Colon (tissue), 2 donors: ENCODE data around the gene DLD.
"Not testable (repeated sequence)": the region's sequence is repeated elsewhere in the genome, so short reads cannot be mapped to it uniquely, and the experiment has no call there.

ENCODE experiments used
- FAIRE-seq: peaks from 2 replicates; lab custom pipeline; 2012; peaks lifted over from hg19 to GRCh38; lab: Jason Lieb, UNC
- donor health status: control.
- donor health status: control.

DLD gene, protein sequence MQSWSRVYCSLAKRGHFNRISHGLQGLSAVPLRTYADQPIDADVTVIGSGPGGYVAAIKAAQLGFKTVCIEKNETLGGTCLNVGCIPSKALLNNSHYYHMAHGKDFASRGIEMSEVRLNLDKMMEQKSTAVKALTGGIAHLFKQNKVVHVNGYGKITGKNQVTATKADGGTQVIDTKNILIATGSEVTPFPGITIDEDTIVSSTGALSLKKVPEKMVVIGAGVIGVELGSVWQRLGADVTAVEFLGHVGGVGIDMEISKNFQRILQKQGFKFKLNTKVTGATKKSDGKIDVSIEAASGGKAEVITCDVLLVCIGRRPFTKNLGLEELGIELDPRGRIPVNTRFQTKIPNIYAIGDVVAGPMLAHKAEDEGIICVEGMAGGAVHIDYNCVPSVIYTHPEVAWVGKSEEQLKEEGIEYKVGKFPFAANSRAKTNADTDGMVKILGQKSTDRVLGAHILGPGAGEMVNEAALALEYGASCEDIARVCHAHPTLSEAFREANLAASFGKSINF

DNA sequence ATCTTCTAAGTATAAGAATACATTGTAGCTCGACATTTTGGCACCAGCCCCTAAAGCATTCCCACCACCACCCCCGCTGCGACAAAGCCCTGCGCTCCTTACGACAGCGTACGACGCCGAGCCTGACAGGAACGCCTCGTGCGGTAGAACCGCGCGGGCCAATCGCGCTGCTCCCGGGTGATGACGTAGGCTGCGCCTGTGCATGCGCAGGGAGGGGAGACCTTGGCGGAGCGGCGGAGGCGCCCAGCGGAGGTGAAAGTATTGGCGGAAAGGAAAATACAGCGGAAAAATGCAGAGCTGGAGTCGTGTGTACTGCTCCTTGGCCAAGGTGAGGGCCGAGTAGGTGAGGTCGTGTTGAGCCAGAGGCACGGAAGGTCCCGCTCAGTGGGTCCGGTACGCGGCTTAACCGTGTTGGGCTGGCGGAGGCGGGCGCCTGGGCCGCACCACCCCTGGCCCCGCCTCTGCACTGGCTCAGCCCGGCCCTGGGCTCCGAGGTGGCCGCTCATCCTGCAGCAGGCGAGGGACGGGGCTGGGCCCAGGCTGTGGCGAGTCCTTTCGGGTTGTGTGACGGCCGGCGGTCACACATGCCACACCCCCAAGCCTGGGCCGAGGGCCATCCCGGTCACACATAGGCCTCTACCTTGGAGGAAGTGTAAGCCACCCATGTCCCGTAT lies at the start of gene DLD:
Gene DLD, plus strand, starts transcription at position 222 of the 674 bp plus-strand sequence. Its CDS starts 68 bp downstream, at position 290.
- no peak for FAIRE-seq

DNA sequence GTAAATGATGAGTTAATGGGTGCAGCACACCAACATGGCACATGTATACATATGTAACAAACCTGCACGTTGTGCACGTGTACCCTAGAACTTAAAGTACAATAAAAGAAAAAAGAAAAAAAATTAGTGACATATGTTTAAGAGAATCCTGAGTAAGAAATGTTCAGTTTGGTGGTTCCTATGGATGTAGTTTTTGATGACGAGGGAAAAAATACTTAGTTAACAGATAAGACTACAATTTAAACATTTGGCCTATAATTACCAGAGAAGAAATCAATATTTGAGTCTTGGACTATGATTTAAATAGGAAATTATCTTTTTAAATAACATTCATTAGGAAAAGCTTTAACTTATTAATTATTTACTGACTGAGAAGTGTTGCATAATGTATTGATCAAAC lies 48.8 kb upstream of the DLD start:
- FAIRE-seq, result no peak

DNA sequence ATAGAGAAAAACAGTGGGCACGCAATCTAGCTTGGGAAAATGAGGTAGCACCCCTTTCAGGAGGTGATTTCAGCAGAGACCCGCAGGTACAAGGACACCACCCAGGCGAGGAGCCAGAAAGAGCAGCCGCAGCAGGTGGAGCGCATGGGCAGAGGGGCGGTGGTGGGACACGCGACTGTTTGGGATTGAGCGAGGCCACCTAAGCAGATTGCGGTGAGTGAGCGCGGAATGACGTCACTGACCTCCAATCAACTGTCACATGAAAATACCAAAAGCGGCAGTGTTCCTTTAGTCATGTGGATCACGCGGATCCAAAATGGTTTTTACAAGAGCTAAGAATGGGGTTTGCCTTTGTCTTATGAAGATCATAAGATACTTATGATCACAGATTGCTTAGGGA lies 47.8 kb upstream of the DLD start:
- FAIRE-seq, result no peak

DNA sequence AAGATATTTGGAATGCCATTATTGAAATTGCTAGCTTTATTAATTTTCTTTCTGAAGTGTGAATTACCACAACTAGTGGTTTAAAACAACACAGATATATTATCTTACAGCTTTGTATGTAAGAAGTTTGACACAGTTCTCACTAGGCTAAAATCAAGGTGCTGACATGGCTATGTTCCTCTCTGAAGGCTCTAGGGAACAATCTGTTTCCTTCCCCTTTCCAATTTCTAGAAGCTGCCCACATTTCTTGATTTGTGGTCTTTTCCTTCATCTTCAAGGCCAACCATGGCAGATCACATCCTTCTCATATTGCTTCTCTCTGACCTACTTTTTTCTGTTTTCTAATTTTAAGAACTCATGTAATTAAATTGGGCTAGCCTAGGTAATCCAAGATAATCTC lies 44.7 kb upstream of the DLD start:
- FAIRE-seq, result no peak

DNA sequence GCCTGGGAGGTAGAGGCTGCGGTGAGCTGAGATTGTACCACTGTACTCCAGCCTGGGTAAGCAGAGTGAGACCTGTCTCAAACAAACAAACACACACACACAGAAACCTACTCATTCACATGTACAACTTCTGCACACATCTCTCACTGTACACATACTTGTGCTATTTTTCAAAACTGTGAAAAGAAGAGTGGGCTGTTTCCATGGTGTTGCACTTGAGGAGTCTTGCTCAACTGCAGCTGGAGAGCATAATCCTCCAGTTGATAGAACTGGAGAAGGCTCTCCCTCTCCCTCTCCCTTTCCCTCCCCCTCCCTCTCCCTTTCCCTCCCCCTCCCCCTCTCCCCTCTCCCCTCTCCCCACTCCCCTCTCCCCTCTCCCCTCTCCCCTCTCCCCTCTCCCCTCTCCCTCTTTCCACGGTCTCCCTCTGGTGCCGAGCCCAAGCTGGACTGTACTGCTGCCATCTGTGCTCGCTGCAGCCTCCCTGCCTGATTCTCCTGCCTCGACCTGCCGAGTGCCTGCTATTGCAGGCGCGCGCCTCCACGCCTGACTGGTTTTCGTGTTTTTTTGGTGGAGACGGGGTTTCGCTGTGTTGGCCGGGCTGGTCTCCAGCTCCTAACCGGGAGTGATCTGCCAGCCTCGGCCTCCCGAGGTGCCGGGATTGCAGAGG lies 43.7 kb upstream of the DLD start:
- FAIRE-seq, result no peak

DNA sequence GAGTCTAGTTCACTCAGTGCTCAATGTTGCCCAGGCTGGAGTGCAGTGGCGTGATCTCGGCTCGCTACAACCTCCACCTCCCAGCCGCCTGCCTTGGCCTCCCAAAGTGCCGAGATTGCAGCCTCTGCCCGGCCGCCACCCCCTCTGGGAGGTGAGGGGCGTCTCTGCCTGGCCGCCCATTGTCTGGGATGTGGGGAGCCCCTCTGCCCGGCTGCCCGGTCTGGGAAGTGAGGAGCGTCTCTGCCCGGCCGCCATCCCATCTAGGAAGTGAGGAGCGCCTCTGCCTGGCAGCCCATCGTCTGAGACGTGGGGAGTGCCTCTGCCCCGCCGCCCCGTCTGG lies 43.2 kb upstream of the DLD start:
- not testable (repeated sequence) for FAIRE-seq

DNA sequence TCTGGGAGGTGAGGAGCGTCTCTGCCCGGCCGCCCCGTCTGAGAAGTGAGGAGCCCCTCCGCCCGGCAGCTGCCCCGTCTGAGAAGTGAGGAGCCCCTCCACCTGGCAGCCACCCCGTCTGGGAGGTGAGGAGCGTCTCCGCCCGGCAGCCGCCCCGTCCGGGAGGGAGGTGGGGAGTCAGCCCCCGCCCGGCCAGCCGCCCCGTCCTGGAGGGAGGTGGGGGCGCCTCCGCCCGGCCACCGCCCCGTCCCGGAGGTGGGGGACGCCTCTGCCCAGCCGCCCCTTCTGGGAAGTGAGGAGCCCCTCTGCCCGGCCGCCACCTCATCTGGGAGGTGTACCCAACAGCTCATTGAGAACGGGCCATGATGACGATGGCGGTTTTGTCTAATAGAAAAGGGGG lies 42.8 kb upstream of the DLD start:
- not testable (repeated sequence) for FAIRE-seq

DNA sequence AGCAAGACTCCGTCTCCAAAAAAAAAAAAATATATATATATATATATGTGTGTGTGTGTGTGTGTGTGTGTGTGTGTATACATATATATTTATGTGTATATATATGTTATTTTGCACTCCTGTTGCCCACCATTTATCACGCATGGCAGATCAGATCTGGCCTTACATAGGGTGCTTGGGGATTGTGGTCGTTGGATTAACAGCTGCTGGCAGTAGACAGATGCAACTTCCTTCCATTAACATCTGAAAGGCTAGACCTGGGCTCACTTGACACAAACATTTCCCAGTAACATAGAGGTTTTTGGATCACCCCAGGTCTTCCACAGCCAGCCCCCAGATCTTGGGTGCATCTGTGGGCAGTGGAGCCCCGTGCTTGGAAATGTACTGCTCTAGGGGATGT lies 40.8 kb upstream of the DLD start:
- FAIRE-seq, result no peak

DNA sequence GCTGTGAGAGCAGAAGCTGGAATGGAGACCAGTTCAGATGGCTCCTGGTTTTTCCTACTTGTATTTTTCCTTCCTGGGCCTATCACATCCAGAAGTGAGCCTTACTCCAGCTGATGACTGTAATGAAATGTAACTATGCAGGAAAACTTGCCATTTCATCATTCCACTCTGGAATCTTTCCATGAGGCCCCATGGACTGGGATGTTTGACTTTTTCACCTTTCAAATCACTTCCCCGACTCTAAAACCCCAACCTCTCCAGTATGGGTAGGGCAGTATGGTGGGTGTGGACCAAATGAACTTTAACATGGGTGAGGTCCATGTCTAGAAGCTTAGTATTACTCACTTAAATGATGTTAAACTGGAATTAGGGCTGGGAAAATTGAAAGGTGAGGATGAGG lies 40.3 kb upstream of the DLD start:
- peak; percentile 83 for FAIRE-seq

DNA sequence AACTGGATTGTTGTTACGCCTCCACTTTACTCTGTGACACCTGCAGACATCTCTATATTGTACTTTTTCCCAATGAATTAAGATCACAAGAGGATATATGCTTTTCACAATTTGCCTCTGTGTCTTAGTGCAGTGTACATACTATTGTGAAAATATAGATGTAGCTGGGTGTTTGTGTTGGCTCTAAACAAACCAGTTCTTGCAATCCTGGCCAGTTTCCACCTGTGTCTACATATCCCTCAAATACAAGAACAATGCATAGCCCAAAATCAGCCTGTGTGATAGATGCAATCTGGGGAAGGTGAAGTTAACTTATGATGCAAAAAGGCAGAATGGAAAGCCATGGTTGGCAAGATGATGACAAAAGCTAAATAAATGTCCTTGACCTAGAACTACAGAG lies 36.5 kb upstream of the DLD start:
- FAIRE-seq, result no peak

DNA sequence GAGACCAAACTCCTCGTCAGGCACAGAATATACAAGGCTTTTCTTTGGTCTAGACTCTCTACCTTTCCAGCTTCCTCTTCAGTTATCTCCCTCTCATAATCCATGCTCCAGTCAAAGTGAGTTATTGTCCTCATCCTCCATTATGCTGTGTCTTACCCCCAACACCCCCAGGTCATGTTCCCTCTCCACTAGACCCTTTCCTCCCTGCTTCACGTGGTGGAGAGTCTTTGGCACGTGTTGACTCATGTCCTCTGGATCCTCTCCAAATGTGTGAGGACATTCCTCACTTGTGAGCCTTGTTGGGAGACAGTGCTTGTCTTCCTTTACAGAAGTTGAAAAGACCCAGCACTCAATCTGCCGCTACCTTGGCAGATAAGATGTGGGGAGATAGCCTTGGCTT lies 36.0 kb upstream of the DLD start:
- FAIRE-seq, result no peak

DNA sequence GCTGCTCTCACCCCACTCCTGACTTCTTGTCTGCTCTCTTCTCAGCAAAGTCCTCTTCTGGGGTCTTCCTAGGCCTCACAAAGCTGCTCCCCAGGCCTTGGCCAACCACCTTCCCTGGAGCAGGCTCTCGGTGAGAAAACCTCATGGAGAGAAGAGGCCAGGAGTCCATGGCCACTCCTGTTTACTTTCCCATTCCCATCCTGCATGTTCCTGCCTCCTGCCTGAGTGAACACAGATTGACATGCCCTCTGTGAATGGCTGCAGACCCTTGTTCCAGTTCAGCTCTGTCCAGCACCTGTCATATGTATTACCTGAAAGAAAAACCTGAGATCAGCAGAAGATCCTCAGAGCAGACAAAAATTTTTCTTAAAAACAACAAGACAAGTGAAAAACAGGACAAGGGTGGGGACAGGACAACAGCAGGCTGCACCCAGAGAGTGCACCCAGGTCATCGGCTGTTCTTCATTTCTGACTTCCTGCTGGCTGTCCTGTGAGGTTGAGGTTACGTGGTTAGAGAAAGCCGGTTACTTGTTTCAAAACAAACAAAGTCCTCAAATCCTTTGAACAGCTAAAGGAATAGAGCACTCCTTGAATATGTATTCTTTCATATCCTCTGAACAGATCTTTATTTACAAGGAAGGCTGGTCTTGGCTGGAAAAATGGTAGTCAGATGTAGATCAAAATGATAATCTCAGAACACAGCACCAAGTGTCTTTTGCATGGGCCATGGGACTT lies 34.0 kb upstream of the DLD start:
- no peak for FAIRE-seq

DNA sequence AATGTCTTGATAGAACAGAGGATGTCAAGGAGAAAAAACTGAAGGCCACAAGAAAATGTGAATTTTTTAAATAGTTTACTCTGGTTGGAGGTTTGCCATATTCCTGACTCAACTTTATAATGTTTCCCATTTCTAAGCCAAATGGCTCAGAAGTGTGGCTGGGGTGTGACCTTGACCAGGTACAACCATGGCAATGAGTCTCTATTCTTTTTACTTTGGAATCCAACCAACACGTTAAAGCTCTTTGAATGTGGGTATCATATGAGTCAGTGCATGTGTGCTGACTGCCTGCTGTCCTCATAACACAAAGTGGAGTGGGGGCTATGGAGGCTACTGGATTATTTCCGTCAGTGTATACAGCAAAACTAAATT lies 33.5 kb upstream of the DLD start:
- no peak for FAIRE-seq

DNA sequence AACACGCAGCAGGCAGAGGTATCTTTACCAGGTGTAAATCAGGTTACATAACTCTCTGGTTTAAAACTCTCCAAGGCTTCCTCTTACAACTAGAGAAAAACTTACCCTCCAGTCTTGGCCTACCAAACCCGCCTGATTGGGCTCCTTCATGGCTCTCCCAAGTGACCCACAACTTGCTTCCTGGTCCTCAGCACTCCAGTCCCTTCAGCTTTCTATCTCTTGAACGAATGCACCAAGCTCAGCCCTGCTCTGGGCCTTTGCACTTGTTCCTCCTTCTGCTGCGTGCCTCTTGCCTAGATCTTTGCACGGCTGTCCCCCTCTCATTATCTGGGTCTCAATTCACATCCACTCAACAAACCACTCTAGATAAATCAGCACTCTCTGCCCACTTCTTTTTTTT lies 32.7 kb upstream of the DLD start:
- FAIRE-seq, result no peak

DNA sequence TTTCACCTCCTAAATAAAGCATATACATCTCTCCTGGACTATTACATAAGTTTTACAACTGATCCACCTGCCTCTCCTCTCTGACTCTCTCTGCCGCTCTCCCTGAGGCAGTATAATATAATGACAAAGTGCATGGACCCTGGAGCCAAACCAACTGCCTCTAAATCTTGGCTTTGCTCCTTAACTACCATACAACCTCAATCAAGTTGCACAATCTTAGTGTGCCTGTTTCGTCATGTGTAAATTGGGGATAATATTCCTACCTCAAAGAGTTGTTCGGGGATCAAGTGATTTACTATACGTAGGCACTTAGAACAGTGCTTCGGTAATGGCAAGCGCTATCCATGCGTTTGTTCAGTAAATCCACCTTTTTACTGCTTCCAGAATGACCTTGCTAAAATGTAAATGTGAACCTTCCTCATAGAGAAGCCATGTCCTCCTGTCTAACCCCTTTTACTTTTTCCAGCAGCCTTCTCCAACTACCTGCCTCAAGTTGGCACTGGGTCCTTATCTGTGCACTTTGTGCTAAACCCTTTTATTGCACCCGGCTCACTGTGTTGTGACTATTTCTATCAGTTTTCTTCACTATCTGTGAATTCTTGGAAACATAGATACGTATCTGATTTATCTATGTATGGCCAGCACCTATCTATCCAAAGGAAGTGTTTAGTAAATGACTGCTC lies 30.6 kb upstream of the DLD start:
- no peak for FAIRE-seq

DNA sequence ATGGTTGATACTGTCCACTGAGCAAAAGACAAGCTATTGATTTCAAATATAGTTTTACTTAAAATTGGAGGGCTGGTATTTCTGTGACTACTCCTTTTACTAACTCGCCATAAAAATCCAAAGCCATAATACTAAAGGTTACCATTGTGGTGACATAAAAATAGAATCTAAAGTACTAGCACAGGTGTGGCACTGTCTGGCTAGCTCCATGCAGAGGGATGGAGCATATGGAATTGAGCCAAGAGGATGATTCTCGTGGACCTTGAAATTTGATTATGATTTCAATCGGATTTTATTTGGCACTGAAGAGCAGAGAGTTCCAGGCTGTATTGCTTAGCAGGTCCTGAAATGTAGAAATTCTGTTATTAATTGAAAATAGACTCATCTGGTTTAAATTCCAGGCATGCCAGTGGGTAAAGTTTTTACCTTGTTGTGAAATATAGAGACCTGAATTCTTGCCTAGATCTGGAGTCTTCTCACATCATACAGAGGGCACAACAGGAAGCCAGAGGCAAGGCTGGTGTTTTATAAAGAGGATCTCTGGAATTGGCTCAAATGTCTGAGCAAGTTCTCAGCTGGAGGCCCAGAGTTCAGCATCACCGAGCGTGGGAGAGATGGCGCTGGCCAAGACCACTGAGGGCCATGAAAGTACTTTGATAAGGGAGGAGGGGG lies 29.9 kb upstream of the DLD start:
- FAIRE-seq, result no peak

DNA sequence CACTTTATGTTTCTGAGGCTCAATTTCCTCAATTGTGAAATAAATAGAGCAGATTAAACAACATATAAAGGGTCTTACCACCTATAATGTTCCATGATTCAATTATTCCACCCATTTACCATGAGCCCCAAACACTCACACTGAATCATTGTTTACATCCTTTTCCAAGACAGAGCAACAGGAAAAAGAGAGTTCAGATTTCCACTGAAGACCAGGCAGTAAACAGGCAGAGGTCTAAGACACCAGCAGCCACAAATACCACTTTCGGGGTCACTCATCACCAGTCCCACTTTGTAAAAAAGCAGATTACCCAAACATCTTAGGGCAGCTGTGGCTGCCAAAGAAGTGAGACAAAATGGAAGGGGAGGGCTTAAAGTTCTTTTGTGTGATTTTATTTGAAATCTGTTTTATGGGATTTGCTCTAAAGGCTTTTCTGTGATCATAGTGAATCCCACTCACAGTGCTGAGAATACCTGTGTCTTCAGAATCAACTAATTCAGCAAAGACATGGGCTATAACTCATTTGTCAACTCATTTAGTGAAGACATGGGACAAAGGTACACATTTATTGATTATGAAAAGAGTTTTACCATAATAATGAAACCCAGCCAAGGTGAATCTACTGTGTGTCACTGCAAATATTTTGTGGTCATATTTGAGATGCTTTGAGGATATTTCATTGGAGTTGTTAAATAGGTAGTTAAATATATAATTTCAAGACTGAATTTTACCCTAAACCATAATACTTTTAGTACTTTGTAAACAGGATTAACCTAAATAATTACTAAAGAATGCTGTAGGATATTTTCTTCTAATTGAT lies 24.8 kb upstream of the DLD start:
- no peak for FAIRE-seq

DNA sequence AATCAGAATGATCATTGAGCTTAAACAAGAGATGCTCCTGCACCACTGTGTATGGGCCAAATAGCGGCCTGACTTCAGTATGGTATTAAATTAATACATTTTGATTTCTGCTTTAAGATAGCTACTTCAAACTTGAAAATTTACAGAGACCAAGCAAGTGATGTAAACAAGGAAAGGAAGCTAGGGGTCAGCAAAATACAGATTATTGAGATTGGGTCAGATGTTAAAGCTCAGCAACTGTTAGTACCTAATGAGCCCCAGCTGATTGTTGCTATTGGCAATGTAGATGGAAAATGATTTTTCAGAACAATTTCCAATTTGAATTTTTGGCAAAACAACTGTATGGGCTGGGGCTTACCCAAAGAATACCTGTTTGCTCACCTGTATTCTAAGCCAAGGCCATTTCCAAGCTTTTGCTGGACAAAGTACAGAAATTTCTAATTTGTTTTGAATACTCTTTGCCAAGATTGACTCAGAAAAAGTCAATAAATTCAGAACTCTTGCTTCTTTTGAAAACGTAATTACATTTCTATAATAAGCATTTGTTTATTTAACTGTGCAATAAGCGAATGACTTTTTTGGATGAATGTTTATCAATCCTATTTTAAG lies 23.0 kb upstream of the DLD start:
- FAIRE-seq, result no peak

DNA sequence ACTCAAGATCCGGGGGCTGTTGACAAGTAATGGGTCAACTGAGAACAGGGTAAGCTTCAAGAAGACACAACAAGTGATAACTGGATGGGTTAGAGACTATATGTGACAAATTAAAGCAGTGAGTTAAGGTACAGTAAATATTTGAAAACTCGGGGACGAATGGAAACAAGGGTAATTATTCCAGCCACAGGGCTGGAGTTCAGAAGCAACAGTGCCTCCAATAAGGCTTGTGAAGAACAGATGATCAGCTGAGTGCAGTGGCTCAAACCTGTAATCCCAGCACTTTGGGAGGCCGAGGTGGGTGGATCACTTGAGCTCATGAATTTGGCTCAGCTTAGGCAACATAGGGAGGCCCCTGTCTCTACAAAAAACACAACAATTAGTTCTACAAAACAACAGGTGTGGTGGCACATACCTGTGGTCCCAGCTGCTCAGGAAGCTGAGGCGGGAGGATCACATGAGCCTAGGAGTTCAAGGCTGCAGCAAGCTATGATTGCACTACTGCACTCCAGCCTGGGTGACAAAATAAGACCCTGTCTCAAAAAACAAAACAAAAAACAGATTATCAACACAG lies 20.5 kb upstream of the DLD start:
- no peak for FAIRE-seq

DNA sequence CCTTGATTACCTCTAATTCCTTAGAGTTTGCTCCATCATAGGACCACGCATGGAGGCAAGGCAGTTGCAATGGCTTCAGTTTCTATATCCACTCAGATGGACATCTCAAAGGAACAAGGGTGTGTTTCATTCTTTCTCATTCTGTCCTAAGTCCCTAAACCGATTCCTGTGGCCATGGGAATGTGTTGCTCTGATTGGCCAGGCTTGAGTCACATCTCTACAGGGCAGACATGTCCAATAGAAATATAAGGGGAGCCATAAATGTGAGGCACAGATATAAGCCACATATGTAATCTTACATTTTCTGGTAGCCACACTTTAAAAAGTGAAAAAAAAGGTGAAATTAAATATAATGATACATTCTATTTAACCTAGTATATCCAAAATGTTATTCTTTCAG lies 16.9 kb upstream of the DLD start:
- FAIRE-seq, result no peak
